Measurements from ENCODE around the gene FCN2.

- TF ChIP-seq GTF2A2 (tag; IDR thresholded peaks at IDR 0.05) (no peak), NBN (IDR thresholded peaks at IDR 0.05; ENCODE audit: low read depth) (no peak), ZBTB49 (CRISPR knock-in tag; IDR thresholded peaks at IDR 0.05; ENCODE audit: borderline replicate concordance) (no peak), PCBP1 (IDR thresholded peaks at IDR 0.05; ENCODE audit: low read depth, low read length, poor library complexity, severe bottlenecking) (no peak), POLR2AphosphoS5 (IDR thresholded peaks at IDR 0.05; ENCODE audit: control insufficient read depth, insufficient read depth, low read depth, low read length) (no peak), TAF7 (tag; IDR thresholded peaks at IDR 0.05) (no peak), MYC (IDR thresholded peaks at IDR 0.05; ENCODE audit: low read depth, low read length) (no peak), MYC (CRISPR knock-in tag; IDR thresholded peaks at IDR 0.05; ENCODE audit: borderline replicate concordance, low read depth) (no peak), ZNF232 (CRISPR knock-in tag; IDR thresholded peaks at IDR 0.05) (no peak), CBFA2T2 (conservative IDR thresholded peaks at IDR 0.05) (no peak), EZH2 (IDR thresholded peaks at IDR 0.05; ENCODE audit: borderline replicate concordance, low read depth, low read length) (no peak), RBM39 (optimal IDR thresholded peaks at IDR 0.05; ENCODE audit: low read depth, low read length) (no peak)
- TF ChIP-seq, protein P1, sequence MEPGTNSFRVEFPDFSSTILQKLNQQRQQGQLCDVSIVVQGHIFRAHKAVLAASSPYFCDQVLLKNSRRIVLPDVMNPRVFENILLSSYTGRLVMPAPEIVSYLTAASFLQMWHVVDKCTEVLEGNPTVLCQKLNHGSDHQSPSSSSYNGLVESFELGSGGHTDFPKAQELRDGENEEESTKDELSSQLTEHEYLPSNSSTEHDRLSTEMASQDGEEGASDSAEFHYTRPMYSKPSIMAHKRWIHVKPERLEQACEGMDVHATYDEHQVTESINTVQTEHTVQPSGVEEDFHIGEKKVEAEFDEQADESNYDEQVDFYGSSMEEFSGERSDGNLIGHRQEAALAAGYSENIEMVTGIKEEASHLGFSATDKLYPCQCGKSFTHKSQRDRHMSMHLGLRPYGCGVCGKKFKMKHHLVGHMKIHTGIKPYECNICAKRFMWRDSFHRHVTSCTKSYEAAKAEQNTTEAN (CRISPR knock-in tag; IDR thresholded peaks at IDR 0.05), result no peak
- TF ChIP-seq, protein P2, sequence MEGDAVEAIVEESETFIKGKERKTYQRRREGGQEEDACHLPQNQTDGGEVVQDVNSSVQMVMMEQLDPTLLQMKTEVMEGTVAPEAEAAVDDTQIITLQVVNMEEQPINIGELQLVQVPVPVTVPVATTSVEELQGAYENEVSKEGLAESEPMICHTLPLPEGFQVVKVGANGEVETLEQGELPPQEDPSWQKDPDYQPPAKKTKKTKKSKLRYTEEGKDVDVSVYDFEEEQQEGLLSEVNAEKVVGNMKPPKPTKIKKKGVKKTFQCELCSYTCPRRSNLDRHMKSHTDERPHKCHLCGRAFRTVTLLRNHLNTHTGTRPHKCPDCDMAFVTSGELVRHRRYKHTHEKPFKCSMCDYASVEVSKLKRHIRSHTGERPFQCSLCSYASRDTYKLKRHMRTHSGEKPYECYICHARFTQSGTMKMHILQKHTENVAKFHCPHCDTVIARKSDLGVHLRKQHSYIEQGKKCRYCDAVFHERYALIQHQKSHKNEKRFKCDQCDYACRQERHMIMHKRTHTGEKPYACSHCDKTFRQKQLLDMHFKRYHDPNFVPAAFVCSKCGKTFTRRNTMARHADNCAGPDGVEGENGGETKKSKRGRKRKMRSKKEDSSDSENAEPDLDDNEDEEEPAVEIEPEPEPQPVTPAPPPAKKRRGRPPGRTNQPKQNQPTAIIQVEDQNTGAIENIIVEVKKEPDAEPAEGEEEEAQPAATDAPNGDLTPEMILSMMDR (IDR thresholded peaks at IDR 0.05 in 2 of 3, conservative IDR thresholded peaks at IDR 0.05 in 1 of 3; ENCODE audit: insufficient read depth in 2 of 3, low read depth in 1 of 3, low read length in 3 of 3), result no peak
Observed at GRCh38 chr9:134840511-134840910, 40.1 kb upstream of the FCN2 start.

Measured in K562 (cell line).